Measurements from ENCODE around the gene SPESP1.

Gene SPESP1

GRCh38 chr15:68897016-68897415, 33.3 kb upstream of the SPESP1 start:
- TF ChIP-seq CTCF (conservative IDR thresholded peaks at IDR 0.05), result no peak
- peak overlapping the region; percentile 32 for H3K27ac ChIP-seq

- TF ChIP-seq CTCF (conservative IDR thresholded peaks at IDR 0.05), result no peak
- H3K27ac ChIP-seq, result no peak overlapping the region
Observed at GRCh38 chr15:68900027-68900426, 30.3 kb upstream of the SPESP1 start.

GRCh38 chr15:68907396-68907923, 22.9 kb upstream of the SPESP1 start:
- TF ChIP-seq CTCF (conservative IDR thresholded peaks at IDR 0.05), result no peak
- no peak overlapping the region for H3K27ac ChIP-seq

- H3K27ac ChIP-seq, result no peak overlapping the region
- TF ChIP-seq CTCF (conservative IDR thresholded peaks at IDR 0.05), result no peak
Observed at GRCh38 chr15:68909601-68910100, 20.7 kb upstream of the SPESP1 start.

GRCh38 chr15:68910341-68910740, 20.0 kb upstream of the SPESP1 start:
- H3K27ac ChIP-seq, result no peak overlapping the region
- no peak for TF ChIP-seq CTCF (conservative IDR thresholded peaks at IDR 0.05)

GRCh38 chr15:68910816-68911215, 19.5 kb upstream of the SPESP1 start:
- no peak for TF ChIP-seq CTCF (conservative IDR thresholded peaks at IDR 0.05)
- no peak overlapping the region for H3K27ac ChIP-seq

- H3K27ac ChIP-seq, result no peak overlapping the region
- no peak for TF ChIP-seq CTCF (conservative IDR thresholded peaks at IDR 0.05)
Observed at GRCh38 chr15:68921926-68922325, 8.4 kb upstream of the SPESP1 start.
